ENCODE measurements around the gene SLC16A8.

GRCh38 chr22:38115423-38116205 is 31.6 kb upstream of the SLC16A8 start:
- TF ChIP-seq EZH2 (IDR thresholded peaks at IDR 0.05) (no peak), FOXP2 (optimal IDR thresholded peaks at IDR 0.05; ENCODE audit: control extremely low read depth, extremely low read length, insufficient read depth) (no peak)
